ENCODE data around the gene KCNT2.
A peak's percentile ranks its signal among the peaks of the same experiment; 100 is the strongest.

The KCNT2 gene

DNA sequence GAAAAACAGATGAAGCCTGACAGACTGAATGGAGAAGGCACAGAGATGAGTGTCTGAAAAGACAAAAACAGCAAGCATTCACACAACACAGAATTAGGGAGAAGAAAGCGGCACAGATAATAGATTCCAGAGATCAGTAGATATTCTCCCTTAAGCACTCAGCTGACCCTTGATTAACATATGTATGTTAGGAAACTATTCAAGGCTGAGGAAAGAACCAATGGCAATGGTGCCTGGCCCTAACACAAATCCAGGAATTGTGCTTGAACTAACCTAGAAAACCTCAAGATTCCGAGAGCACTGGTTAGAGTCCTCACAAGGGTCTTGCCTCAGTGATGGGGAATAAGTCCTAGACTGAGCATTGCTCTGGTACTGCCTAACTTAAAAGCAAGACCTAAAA, 30.9 kb downstream of the KCNT2 start:
- POLR2A ChIA-PET: no interaction called here
- no peak overlapping the region for H3K4me3 ChIP-seq (ENCODE audit: low read depth, low read length)
- DNase-seq (ENCODE audit: low read depth, low spot score): no peak
- TF ChIP-seq, protein P1, sequence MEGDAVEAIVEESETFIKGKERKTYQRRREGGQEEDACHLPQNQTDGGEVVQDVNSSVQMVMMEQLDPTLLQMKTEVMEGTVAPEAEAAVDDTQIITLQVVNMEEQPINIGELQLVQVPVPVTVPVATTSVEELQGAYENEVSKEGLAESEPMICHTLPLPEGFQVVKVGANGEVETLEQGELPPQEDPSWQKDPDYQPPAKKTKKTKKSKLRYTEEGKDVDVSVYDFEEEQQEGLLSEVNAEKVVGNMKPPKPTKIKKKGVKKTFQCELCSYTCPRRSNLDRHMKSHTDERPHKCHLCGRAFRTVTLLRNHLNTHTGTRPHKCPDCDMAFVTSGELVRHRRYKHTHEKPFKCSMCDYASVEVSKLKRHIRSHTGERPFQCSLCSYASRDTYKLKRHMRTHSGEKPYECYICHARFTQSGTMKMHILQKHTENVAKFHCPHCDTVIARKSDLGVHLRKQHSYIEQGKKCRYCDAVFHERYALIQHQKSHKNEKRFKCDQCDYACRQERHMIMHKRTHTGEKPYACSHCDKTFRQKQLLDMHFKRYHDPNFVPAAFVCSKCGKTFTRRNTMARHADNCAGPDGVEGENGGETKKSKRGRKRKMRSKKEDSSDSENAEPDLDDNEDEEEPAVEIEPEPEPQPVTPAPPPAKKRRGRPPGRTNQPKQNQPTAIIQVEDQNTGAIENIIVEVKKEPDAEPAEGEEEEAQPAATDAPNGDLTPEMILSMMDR (IDR thresholded peaks at IDR 0.05; ENCODE audit: insufficient read depth, low read length, missing control alignments): no peak
- CTCF ChIA-PET: no interaction called here

- POLR2A ChIA-PET: no interaction called here
- CTCF ChIA-PET: no interaction called here
- TF ChIP-seq, protein P1 (IDR thresholded peaks at IDR 0.05; ENCODE audit: insufficient read depth, low read length, missing control alignments): no peak
- DNase-seq (ENCODE audit: low read depth, low spot score): no peak
- H3K4me3 ChIP-seq (ENCODE audit: low read depth, low read length): no peak overlapping the region
These were observed 35.0 kb downstream of the KCNT2 start for GRCh38 chr1:196573226-196573625.

GRCh38 chr1:196567238-196567637, 41.0 kb downstream of the KCNT2 start:
- POLR2A ChIA-PET: no interaction called here
- TF ChIP-seq, protein P1 (IDR thresholded peaks at IDR 0.05; ENCODE audit: insufficient read depth, low read length, missing control alignments): no peak
- CTCF ChIA-PET: no interaction called here
- H3K4me3 ChIP-seq (ENCODE audit: low read depth, low read length): no peak overlapping the region
- DNase-seq (ENCODE audit: low read depth, low spot score): no peak

DNA sequence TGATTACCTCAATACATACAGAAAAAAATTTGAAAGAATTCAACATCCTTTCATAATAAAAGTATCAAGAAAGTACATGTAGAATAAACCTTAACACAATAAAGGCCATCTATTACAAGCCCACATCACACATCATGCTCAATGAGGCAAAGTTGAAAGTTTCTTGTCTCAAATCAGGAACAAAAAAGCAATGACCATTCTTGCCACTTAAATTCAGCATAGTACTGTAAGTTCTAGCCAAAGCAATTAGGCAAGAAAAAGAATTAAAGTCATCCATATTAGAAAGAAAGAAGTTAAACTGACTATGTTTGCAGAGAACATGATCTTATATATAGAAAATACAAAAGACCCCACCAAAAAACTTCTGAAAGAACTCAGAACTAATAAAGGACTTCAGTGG, 44.5 kb downstream of the KCNT2 start:
- no peak overlapping the region for H3K4me3 ChIP-seq (ENCODE audit: low read depth, low read length)
- ChIA-PET POLR2A (no interaction called here), CTCF (no interaction called here)
- DNase-seq (ENCODE audit: low read depth, low spot score): no peak
- TF ChIP-seq, protein P1 (IDR thresholded peaks at IDR 0.05; ENCODE audit: insufficient read depth, low read length, missing control alignments): no peak

- POLR2A ChIA-PET: no interaction called here
- DNase-seq (ENCODE audit: low read depth, low spot score): no peak
- CTCF ChIA-PET: no interaction called here
- TF ChIP-seq, protein P1 (IDR thresholded peaks at IDR 0.05; ENCODE audit: insufficient read depth, low read length, missing control alignments): no peak
- H3K4me3 ChIP-seq (ENCODE audit: low read depth, low read length): no peak overlapping the region
These were observed 48.9 kb downstream of the KCNT2 start for GRCh38 chr1:196559314-196559713.

DNA sequence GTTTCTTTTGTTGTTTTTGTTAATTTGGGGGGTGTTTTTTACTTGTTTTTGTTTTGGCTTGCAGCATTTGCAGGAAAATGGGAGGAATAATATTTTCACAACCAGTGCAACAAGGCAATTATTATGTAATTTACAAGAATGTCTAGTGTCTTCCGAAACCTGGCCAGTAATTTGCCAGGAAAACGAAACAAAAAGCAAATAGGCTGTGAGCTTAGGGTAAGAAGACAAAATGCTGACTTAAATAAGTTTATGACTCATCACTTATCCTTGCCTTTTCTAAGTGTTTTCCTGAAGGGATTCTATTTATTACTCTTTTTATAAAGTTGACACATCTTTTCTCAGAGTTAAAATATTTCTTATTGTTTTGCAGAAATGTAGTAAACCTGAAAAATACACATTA, 49.8 kb downstream of the KCNT2 start:
- H3K4me3 ChIP-seq (ENCODE audit: low read depth, low read length): no peak overlapping the region
- POLR2A ChIA-PET: no interaction called here
- DNase-seq (ENCODE audit: low read depth, low spot score): peak; percentile 5
- CTCF ChIA-PET: no interaction called here
- TF ChIP-seq, protein P1 (IDR thresholded peaks at IDR 0.05; ENCODE audit: insufficient read depth, low read length, missing control alignments): no peak
